Measurements from ENCODE around the gene CACNA2D3. TPM values are rescaled to one million over a fixed set of nuclear protein-coding genes. Genes with fewer than 3 reads are reported as not detected.

The CACNA2D3 gene
- polyA plus RNA-seq, 1 donor (not counting 4 experiments of a cell fraction or from before 2014, with no cell fraction given) = 0.08 TPM

DNA sequence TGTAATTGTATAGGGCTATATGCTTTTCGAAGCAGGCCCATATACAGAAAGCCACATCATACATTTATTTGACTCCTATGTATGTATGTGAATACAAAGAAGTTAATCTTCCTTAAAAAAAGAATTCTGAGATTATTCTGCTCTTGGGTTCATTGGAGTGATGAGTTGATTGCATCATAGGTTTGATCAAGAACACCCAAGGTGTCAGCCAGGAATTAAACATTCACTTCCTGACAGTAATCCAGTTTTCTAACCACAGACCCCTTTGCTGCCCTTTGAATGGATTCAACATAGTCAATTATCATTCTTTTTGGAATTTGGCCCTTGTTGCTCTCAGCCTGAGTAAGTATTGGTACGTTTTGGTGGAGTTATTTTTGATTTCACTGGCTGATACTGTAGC lies 225.6 kb downstream of the CACNA2D3 start:
- H2AFZ ChIP-seq (ENCODE audit: control insufficient read depth, low read length) = no peak overlapping the region
- H3K36me3 ChIP-seq (ENCODE audit: control insufficient read depth in 2 of 2, extremely low read depth in 1 of 2, insufficient read depth in 2 of 2, low read length in 2 of 2) = no peaks in the 10 kb centered on the region
- no peaks in the 10 kb centered on the region for H3K9me3 ChIP-seq (ENCODE audit: control insufficient read depth, low read depth, low read length)
- no peaks in the 10 kb centered on the region for H3K9me1 ChIP-seq (ENCODE audit: control insufficient read depth, extremely low read depth, insufficient read depth, low read length)
- H3K9ac ChIP-seq (ENCODE audit: control insufficient read depth, extremely low read depth, insufficient read depth, low read length) = no peak overlapping the region
- H3K4me3 ChIP-seq (ENCODE audit: control insufficient read depth in 2 of 3, extremely low read depth in 1 of 3, insufficient read depth in 2 of 3, low read depth in 1 of 3, low read length in 3 of 3) = no peak overlapping the region
- FAIRE-seq = no peak
- H3K79me2 ChIP-seq (ENCODE audit: control insufficient read depth, insufficient read depth, low read length) = no peaks in the 10 kb centered on the region
- H4K20me1 ChIP-seq (ENCODE audit: control insufficient read depth, extremely low read depth, insufficient read depth, low read length) = no peaks in the 10 kb centered on the region
- H3K4me2 ChIP-seq (ENCODE audit: control insufficient read depth, extremely low read depth, insufficient read depth, low read depth, low read length) = no peak overlapping the region
- dilution Hi-C loops (cut with MboI; ENCODE audit: extremely low pct_ligation_motif_present, low sequenced_read_pairs) = no loop called here
- no peaks in the 10 kb centered on the region for H3K27me3 ChIP-seq (ENCODE audit: control insufficient read depth, extremely low read depth, insufficient read depth, low read length)
- no peak overlapping the region for H3K27ac ChIP-seq (ENCODE audit: control insufficient read depth, insufficient read depth, low read length)
- TF ChIP-seq, protein P1, sequence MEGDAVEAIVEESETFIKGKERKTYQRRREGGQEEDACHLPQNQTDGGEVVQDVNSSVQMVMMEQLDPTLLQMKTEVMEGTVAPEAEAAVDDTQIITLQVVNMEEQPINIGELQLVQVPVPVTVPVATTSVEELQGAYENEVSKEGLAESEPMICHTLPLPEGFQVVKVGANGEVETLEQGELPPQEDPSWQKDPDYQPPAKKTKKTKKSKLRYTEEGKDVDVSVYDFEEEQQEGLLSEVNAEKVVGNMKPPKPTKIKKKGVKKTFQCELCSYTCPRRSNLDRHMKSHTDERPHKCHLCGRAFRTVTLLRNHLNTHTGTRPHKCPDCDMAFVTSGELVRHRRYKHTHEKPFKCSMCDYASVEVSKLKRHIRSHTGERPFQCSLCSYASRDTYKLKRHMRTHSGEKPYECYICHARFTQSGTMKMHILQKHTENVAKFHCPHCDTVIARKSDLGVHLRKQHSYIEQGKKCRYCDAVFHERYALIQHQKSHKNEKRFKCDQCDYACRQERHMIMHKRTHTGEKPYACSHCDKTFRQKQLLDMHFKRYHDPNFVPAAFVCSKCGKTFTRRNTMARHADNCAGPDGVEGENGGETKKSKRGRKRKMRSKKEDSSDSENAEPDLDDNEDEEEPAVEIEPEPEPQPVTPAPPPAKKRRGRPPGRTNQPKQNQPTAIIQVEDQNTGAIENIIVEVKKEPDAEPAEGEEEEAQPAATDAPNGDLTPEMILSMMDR (optimal IDR thresholded peaks at IDR 0.05 in 1 of 3, IDR thresholded peaks at IDR 0.05 in 1 of 3, conservative IDR thresholded peaks at IDR 0.05 in 1 of 3; ENCODE audit: extremely low read depth in 1 of 3, insufficient read depth in 2 of 3, low read length in 3 of 3) = no peak
- TF ChIP-seq EZH2 (IDR thresholded peaks at IDR 0.05; ENCODE audit: low read length) = no peak
- DNase-seq (ENCODE audit: low read depth, low spot score) = no peak
- no peaks in the 10 kb centered on the region for H3K4me1 ChIP-seq (ENCODE audit: control insufficient read depth, extremely low read depth, insufficient read depth, low read length)

DNA sequence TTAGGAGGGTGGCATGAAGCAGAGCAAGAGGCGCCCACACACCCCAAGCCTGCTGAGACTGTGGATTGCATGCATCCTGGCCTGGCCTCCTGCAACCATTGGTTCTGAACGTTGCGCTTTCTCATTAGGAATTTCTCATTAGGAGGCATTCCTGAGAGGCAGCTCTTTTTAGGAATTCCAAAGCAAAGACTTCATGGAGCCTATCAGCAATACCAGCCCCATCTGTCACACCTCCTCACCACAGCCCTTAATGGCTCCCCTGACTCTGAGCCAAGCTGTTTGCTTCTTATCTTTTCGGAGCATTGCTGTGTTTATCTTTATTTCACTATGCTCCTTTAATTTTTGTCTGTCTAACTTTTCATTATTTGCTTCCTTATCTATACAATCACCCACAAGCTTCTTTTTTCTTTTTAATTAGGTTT lies 226.9 kb downstream of the CACNA2D3 start:
- Histone ChIP-seq H3K36me3 (ENCODE audit: control insufficient read depth in 2 of 2, extremely low read depth in 1 of 2, insufficient read depth in 2 of 2, low read length in 2 of 2) (no peaks in the 10 kb centered on the region), H3K4me1 (ENCODE audit: control insufficient read depth, extremely low read depth, insufficient read depth, low read length) (no peaks in the 10 kb centered on the region), H3K9me1 (ENCODE audit: control insufficient read depth, extremely low read depth, insufficient read depth, low read length) (no peaks in the 10 kb centered on the region), H3K79me2 (ENCODE audit: control insufficient read depth, insufficient read depth, low read length) (no peaks in the 10 kb centered on the region), H3K9ac (ENCODE audit: control insufficient read depth, extremely low read depth, insufficient read depth, low read length) (no peak overlapping the region), H3K4me3 (ENCODE audit: control insufficient read depth in 2 of 3, extremely low read depth in 1 of 3, insufficient read depth in 2 of 3, low read depth in 1 of 3, low read length in 3 of 3) (no peak overlapping the region), H2AFZ (ENCODE audit: control insufficient read depth, low read length) (no peak overlapping the region), H3K9me3 (ENCODE audit: control insufficient read depth, low read depth, low read length) (no peaks in the 10 kb centered on the region), H3K27ac (ENCODE audit: control insufficient read depth, insufficient read depth, low read length) (no peak overlapping the region), H3K4me2 (ENCODE audit: control insufficient read depth, extremely low read depth, insufficient read depth, low read depth, low read length) (no peak overlapping the region), H4K20me1 (ENCODE audit: control insufficient read depth, extremely low read depth, insufficient read depth, low read length) (no peaks in the 10 kb centered on the region), H3K27me3 (ENCODE audit: control insufficient read depth, extremely low read depth, insufficient read depth, low read length) (no peaks in the 10 kb centered on the region)
- FAIRE-seq (no peak), DNase-seq (ENCODE audit: low read depth, low spot score) (no peak)
- dilution Hi-C loops (cut with MboI; ENCODE audit: extremely low pct_ligation_motif_present, low sequenced_read_pairs) = no loop called here
- TF ChIP-seq, protein P1 (optimal IDR thresholded peaks at IDR 0.05 in 1 of 3, IDR thresholded peaks at IDR 0.05 in 1 of 3, conservative IDR thresholded peaks at IDR 0.05 in 1 of 3; ENCODE audit: extremely low read depth in 1 of 3, insufficient read depth in 2 of 3, low read length in 3 of 3) = no peak
